SK-N-SH (cell line): ENCODE results near the gene ASPDH. TPM values are rescaled to one million over a fixed set of nuclear protein-coding genes. Genes with fewer than 3 reads are reported as not detected.
"Not testable (repeated sequence)": the region's sequence is repeated elsewhere in the genome, so short reads cannot be mapped to it uniquely, and the experiment has no call there.

Source experiments
- CTCF ChIA-PET: fragments of 300-600, 350-600 bp; formaldehyde crosslinking; extraction: SDS; loops from one replicate; lab custom pipeline; 2021; lab: Yijun Ruan, JAX
- POLR2A ChIA-PET: fragments of 350-600 bp; sonication (Branson Sonifier 250); formaldehyde crosslinking; extraction: SDS; loops from one replicate; lab custom pipeline; 2020; ENCODE audit warnings: antibody characterized with exemption, inconsistent platforms; lab: Yijun Ruan, JAX
- DNase-seq: peaks from one replicate; pipeline ENCODE4 v3.0.0; 2012
- H2AFZ ChIP-seq: fragments of 200-600 bp; sonication (generic); 2 replicates; pipeline ENCODE4 v1.8.1; 2016; ENCODE audit warnings: antibody characterized with exemption, mild to moderate bottlenecking, low read depth
- H3F3A ChIP-seq: fragments of 200-600 bp; sonication (generic); replicated peaks from 2 replicates; pipeline ENCODE3; 2016; ENCODE audit warnings: antibody characterized with exemption, mild to moderate bottlenecking; ENCODE audit not compliant: insufficient read depth
- H3K27ac ChIP-seq, 2 experiments: fragments of 200-500 bp in 1 of 2; fragments of 200-600 bp in 1 of 2; sonication (Bioruptor generic) in 1 of 2; sonication (generic), shearing (Covaris generic) in 1 of 2; 2 replicates each; pipeline versions ENCODE4 v1.5.1 to v1.6.1; 2014 to 2016; ENCODE audit warnings: low read depth in 2 of 2, inconsistent platforms in 1 of 2, low read length in 1 of 2, mild to moderate bottlenecking in 1 of 2, mixed read lengths in 1 of 2
- H3K27me3 ChIP-seq: fragments of 200-600 bp; sonication (generic), shearing (Covaris generic); 2 replicates; pipeline ENCODE4 v1.6.1; 2016; ENCODE audit warnings: mixed run types; ENCODE audit not compliant: insufficient read depth
- H3K36me3 ChIP-seq, 2 experiments: fragments of 200-500 bp in 1 of 2; fragments of 200-600 bp in 1 of 2; sonication (Bioruptor generic) in 1 of 2; sonication (generic) in 1 of 2; replicated peaks in 1 of 2; 2 replicates each; pipeline versions ENCODE3 to v1.5.1; 2014 to 2016; ENCODE audit warnings: low read length in 1 of 2, mild to moderate bottlenecking in 1 of 2; ENCODE audit not compliant: insufficient read depth in 2 of 2, control insufficient read depth in 1 of 2
- H3K4me1 ChIP-seq, 2 experiments: fragments of 200-500 bp in 1 of 2; fragments of 200-600 bp in 1 of 2; sonication (Bioruptor generic) in 1 of 2; sonication (generic), shearing (Covaris generic) in 1 of 2; 2 replicates each; pipeline versions ENCODE4 v1.5.1 to v1.6.1; 2014 to 2016; ENCODE audit warnings: low read depth in 1 of 2, low read length in 1 of 2, mixed run types in 1 of 2; ENCODE audit not compliant: insufficient read depth in 2 of 2, control insufficient read depth in 1 of 2
- H3K4me2 ChIP-seq: fragments of 200-600 bp; sonication (generic), shearing (Covaris generic); 2 replicates; pipeline ENCODE4 v1.6.1; 2017; ENCODE audit warnings: mixed run types
- H3K4me3 ChIP-seq, 2 experiments: fragments of 200-500 bp in 1 of 2; fragments of 200-600 bp in 1 of 2; sonication (Bioruptor generic) in 1 of 2; sonication (generic), shearing (Covaris generic) in 1 of 2; 2 replicates each; pipeline versions ENCODE4 v1.5.1 to v1.8.1; 2014 to 2016; ENCODE audit warnings: low read depth in 2 of 2, inconsistent platforms in 1 of 2, low read length in 1 of 2, mild to moderate bottlenecking in 1 of 2, mixed read lengths in 1 of 2, moderate library complexity in 1 of 2
- H3K79me2 ChIP-seq: fragments of 200-600 bp; sonication (generic); 2 replicates; pipeline ENCODE4 v1.8.1; 2017; ENCODE audit warnings: mild to moderate bottlenecking; ENCODE audit not compliant: insufficient read depth
- H3K9ac ChIP-seq: fragments of 200-600 bp; sonication (generic); 2 replicates; pipeline ENCODE4 v1.6.1; 2017; ENCODE audit warnings: mixed run types
- H3K9me2 ChIP-seq: fragments of 200-600 bp; sonication (generic); 2 replicates; pipeline ENCODE4 v1.6.1; 2017; ENCODE audit warnings: mixed run types
- H3K9me3 ChIP-seq: fragments of 200-600 bp; sonication (generic); 2 replicates; pipeline ENCODE4 v1.6.1; 2017; ENCODE audit warnings: mixed run types, mild to moderate bottlenecking, moderate library complexity
- H4K20me1 ChIP-seq: fragments of 200-600 bp; sonication (generic); 2 replicates; pipeline ENCODE4 v1.6.1; 2017; ENCODE audit warnings: mild to moderate bottlenecking, mixed run types; ENCODE audit not compliant: insufficient read depth
- CHD2 ChIP-seq: fragments of 150-350 bp; IDR thresholded peaks from 2 replicates; pipeline ENCODE4 v1.6.1; 2018; ENCODE audit warnings: low read length; ENCODE audit not compliant: partially characterized antibody
- ELF1 ChIP-seq: IDR thresholded peaks from 2 replicates; pipeline ENCODE4 v1.4.0; 2012
- EZH2phosphoT487 ChIP-seq: fragments of 200-600 bp; sonication (generic); IDR thresholded peaks from 2 replicates; pipeline ENCODE4 v1.6.1; 2017; ENCODE audit warnings: low read depth, mixed run types, mild to moderate bottlenecking, antibody characterized with exemption, moderate library complexity, borderline replicate concordance
- FOSL2 ChIP-seq: IDR thresholded peaks from 2 replicates; pipeline ENCODE4 v1.4.0; 2012; ENCODE audit warnings: low read depth, mild to moderate bottlenecking, moderate library complexity, borderline replicate concordance
- JUND ChIP-seq: IDR thresholded peaks from 2 replicates; pipeline ENCODE4 v1.4.0; 2012
- MXI1 ChIP-seq: IDR thresholded peaks from 2 replicates; pipeline ENCODE4 v1.6.1; 2012; ENCODE audit warnings: mild to moderate bottlenecking, low read depth, low read length, improper control_type of control experiment
- NRF1 ChIP-seq: IDR thresholded peaks from 2 replicates; pipeline ENCODE4 v1.6.1; 2012; ENCODE audit warnings: low read depth, mild to moderate bottlenecking, low read length
- PBX3 ChIP-seq: IDR thresholded peaks from 2 replicates; pipeline ENCODE4; 2012
- RFX5 ChIP-seq: IDR thresholded peaks from 2 replicates; pipeline ENCODE4 v1.6.1; 2012; ENCODE audit warnings: mild to moderate bottlenecking, improper control_type of control experiment, low read length
- RXRA ChIP-seq: IDR thresholded peaks from 2 replicates; pipeline ENCODE4 v1.4.0; 2012; ENCODE audit warnings: low read depth, mild to moderate bottlenecking, borderline replicate concordance
- SIN3A ChIP-seq: IDR thresholded peaks from 2 replicates; pipeline ENCODE4 v1.6.1; 2012; ENCODE audit warnings: low read depth, mild to moderate bottlenecking, low read length, moderate library complexity, borderline replicate concordance
- SMC3 ChIP-seq: IDR thresholded peaks from 2 replicates; pipeline ENCODE4 v1.6.1; 2012; ENCODE audit warnings: low read depth, low read length, improper control_type of control experiment
- TEAD4 ChIP-seq: IDR thresholded peaks from 2 replicates; pipeline ENCODE4 v1.4.0; 2012; ENCODE audit warnings: mild to moderate bottlenecking, borderline replicate concordance; ENCODE audit not compliant: insufficient read depth
- whole genome bisulfite sequencing: methylation state at CpG from one replicate; pipeline ENCODE4 v1.1.6; 2017; ENCODE audit warnings: low lambda C conversion rate; 5-methylcytosine and 5-hydroxymethylcytosine counted together
- polyA plus RNA-seq, 3 experiments: library from polyadenylated mRNA; depleted of rRNA; stranded (reverse); fragments of >200 nt; gene quantifications; 2 replicates each; pipeline ENCODE4 v1.2.3, GENCODE V29; 2012
- TF ChIP-seq, protein P1 (sequence below): IDR thresholded peaks from 2 replicates; pipeline ENCODE4 v1.6.1; 2012; ENCODE audit warnings: mild to moderate bottlenecking, low read depth, low read length, moderate library complexity
- TF ChIP-seq, protein P2 (sequence below): fragments of 200-600 bp; sonication (generic); IDR thresholded peaks from 2 replicates; pipeline ENCODE4 v1.6.1; 2017; ENCODE audit warnings: antibody characterized with exemption, mild to moderate bottlenecking, moderate library complexity

ASPDH gene
- polyA plus RNA-seq, 1 of the 3 experiments (the other 2 are of a cell fraction): 0.07 TPM

- TF ChIP-seq, protein P1, sequence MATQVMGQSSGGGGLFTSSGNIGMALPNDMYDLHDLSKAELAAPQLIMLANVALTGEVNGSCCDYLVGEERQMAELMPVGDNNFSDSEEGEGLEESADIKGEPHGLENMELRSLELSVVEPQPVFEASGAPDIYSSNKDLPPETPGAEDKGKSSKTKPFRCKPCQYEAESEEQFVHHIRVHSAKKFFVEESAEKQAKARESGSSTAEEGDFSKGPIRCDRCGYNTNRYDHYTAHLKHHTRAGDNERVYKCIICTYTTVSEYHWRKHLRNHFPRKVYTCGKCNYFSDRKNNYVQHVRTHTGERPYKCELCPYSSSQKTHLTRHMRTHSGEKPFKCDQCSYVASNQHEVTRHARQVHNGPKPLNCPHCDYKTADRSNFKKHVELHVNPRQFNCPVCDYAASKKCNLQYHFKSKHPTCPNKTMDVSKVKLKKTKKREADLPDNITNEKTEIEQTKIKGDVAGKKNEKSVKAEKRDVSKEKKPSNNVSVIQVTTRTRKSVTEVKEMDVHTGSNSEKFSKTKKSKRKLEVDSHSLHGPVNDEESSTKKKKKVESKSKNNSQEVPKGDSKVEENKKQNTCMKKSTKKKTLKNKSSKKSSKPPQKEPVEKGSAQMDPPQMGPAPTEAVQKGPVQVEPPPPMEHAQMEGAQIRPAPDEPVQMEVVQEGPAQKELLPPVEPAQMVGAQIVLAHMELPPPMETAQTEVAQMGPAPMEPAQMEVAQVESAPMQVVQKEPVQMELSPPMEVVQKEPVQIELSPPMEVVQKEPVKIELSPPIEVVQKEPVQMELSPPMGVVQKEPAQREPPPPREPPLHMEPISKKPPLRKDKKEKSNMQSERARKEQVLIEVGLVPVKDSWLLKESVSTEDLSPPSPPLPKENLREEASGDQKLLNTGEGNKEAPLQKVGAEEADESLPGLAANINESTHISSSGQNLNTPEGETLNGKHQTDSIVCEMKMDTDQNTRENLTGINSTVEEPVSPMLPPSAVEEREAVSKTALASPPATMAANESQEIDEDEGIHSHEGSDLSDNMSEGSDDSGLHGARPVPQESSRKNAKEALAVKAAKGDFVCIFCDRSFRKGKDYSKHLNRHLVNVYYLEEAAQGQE: no peak
- TF ChIP-seq RXRA (no peak), SIN3A (no peak)
Measured at GRCh38 chr19:50475101-50475568, 38.6 kb downstream of the ASPDH start (continued).

GRCh38 chr19:50473336-50473735 is 40.4 kb downstream of the ASPDH start:
- H2AFZ ChIP-seq, H3K36me3 ChIP-seq, H3K4me2 ChIP-seq, H3K27ac ChIP-seq, DNase-seq, H4K20me1 ChIP-seq, H3K9me2 ChIP-seq, H3K4me3 ChIP-seq, H3K27me3 ChIP-seq, H3K9ac ChIP-seq, POLR2A ChIA-PET, H3K9me3 ChIP-seq, H3K4me1 ChIP-seq: not testable (repeated sequence)
- H3F3A ChIP-seq: peaks cover 15% of the 10 kb centered on the region
- peaks cover 13% of the 10 kb centered on the region for H3K79me2 ChIP-seq
- CTCF ChIA-PET: interaction anchor here (1.9 kb wide), 1 partner anchor 12 kb away, joined by 7 read pairs; no protein-coding TSS in a partner anchor
- 10% methylated on average over 3 of the region's 3 CpGs for WGBS

DNA sequence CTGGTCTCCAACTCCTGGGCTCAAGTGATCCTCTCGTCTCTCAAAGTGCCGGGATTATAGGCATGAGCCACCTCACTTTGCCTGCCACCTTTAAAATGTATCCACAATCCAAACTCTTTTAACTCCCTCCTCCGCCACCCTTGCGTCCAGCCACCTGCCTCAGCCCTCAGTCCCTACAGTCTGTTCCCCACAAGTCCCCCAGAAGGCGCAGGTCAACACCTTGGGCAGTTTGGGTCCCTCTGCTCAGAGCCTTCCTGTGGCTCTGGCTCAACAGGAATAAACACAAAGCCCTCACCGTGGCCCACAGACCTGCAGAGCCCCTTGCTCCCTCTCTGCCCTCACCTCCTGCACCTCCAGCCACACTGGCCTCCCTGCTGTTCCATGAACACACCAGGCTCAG is 44.9 kb downstream of the ASPDH start:
- DNase-seq: no peak
- Histone ChIP-seq H3K9ac (no peak overlapping the region), H3F3A (peaks cover 15% of the 10 kb centered on the region), H4K20me1 (no peaks in the 10 kb centered on the region), H3K4me1 (no peaks in the 10 kb centered on the region; a peak in 1 of 4 replicates), H2AFZ (no peak overlapping the region), H3K9me2 (no peaks in the 10 kb centered on the region), H3K4me2 (no peak overlapping the region), H3K36me3 (no peaks in the 10 kb centered on the region), H3K27ac (no peak overlapping the region), H3K79me2 (no peaks in the 10 kb centered on the region), H3K27me3 (no peaks in the 10 kb centered on the region), H3K4me3 (no peak overlapping the region), H3K9me3 (no peaks in the 10 kb centered on the region)
- ChIA-PET CTCF (interaction anchor here (1.6 kb wide), 1 partner anchor 8 kb away, joined by 4 read pairs; no protein-coding TSS in a partner anchor), POLR2A (no interaction called here)
- 60% methylated on average over 6 of the region's 6 CpGs for WGBS
- TF ChIP-seq ELF1 (no peak), NRF1 (no peak), EZH2phosphoT487 (no peak), JUND (no peak), PBX3 (no peak), FOSL2 (no peak), TEAD4 (no peak), SMC3 (no peak), RFX5 (no peak), CHD2 (no peak), MXI1 (no peak)
- TF ChIP-seq, protein P1: no peak
- TF ChIP-seq, protein P2, sequence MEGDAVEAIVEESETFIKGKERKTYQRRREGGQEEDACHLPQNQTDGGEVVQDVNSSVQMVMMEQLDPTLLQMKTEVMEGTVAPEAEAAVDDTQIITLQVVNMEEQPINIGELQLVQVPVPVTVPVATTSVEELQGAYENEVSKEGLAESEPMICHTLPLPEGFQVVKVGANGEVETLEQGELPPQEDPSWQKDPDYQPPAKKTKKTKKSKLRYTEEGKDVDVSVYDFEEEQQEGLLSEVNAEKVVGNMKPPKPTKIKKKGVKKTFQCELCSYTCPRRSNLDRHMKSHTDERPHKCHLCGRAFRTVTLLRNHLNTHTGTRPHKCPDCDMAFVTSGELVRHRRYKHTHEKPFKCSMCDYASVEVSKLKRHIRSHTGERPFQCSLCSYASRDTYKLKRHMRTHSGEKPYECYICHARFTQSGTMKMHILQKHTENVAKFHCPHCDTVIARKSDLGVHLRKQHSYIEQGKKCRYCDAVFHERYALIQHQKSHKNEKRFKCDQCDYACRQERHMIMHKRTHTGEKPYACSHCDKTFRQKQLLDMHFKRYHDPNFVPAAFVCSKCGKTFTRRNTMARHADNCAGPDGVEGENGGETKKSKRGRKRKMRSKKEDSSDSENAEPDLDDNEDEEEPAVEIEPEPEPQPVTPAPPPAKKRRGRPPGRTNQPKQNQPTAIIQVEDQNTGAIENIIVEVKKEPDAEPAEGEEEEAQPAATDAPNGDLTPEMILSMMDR: no peak
